GM06990 (cell line): ENCODE data around the gene CRACDL.

Experiments
- DNase-seq: peaks from one replicate; pipeline ENCODE4 v3.0.0-alpha.2; 2011; ENCODE audit not compliant: insufficient read length; ENCODE audit errors: extremely low read depth
- H3K27me3 ChIP-seq: replicated peaks from 2 replicates; pipeline ENCODE4 v1.6.0; 2011; ENCODE audit warnings: low read length; ENCODE audit not compliant: control insufficient read depth, insufficient read depth
- H3K36me3 ChIP-seq: 2 replicates; pipeline ENCODE4 v1.5.1; 2011; ENCODE audit warnings: low read length; ENCODE audit not compliant: control insufficient read depth, insufficient read depth
- H3K4me3 ChIP-seq: replicated peaks from 2 replicates; pipeline ENCODE4 v1.5.1; 2011; ENCODE audit warnings: low read depth, mild to moderate bottlenecking, control low read depth, low read length
- TF ChIP-seq, protein P1 (sequence below): IDR thresholded peaks from 2 replicates; pipeline ENCODE4 v1.5.1; 2011; ENCODE audit warnings: low read length, control low read depth, mild to moderate bottlenecking, inconsistent platforms; ENCODE audit not compliant: insufficient read depth, poor library complexity, severe bottlenecking

Gene CRACDL

DNA sequence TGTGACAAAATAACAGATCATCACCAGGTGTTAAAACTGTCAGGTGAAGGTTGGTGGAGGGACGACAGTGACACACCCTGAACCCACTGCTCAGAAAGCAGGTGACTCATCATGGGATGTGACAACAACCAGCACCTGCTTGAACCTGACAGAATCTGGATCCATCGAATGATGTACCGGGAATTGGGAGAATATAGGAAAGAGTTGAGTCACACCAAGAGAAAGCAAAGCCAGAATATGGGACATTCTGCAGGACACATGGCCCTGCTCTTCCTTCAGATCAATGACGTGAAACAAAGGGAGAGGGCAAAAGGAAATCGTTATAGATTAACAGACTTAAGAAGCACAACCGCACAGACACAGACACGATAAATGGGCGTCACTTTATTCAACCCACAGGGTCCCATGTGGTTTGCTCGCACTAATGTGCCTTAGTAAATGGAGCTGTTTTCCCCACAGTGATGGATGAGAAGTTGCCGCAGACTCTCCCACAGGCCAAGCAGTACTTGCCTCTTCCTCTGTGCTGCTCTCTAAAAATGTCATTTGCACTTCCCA, 100.1 kb downstream of the CRACDL start:
- DNase-seq: no peak
- Histone ChIP-seq H3K27me3 (no peaks in the 10 kb centered on the region; the same call in 1 of the 2 replicates), H3K36me3 (no peaks in the 10 kb centered on the region), H3K4me3 (no peak overlapping the region)
- TF ChIP-seq, protein P1, sequence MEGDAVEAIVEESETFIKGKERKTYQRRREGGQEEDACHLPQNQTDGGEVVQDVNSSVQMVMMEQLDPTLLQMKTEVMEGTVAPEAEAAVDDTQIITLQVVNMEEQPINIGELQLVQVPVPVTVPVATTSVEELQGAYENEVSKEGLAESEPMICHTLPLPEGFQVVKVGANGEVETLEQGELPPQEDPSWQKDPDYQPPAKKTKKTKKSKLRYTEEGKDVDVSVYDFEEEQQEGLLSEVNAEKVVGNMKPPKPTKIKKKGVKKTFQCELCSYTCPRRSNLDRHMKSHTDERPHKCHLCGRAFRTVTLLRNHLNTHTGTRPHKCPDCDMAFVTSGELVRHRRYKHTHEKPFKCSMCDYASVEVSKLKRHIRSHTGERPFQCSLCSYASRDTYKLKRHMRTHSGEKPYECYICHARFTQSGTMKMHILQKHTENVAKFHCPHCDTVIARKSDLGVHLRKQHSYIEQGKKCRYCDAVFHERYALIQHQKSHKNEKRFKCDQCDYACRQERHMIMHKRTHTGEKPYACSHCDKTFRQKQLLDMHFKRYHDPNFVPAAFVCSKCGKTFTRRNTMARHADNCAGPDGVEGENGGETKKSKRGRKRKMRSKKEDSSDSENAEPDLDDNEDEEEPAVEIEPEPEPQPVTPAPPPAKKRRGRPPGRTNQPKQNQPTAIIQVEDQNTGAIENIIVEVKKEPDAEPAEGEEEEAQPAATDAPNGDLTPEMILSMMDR: no peak

- H3K27me3 ChIP-seq: no peaks in the 10 kb centered on the region; the same call in 1 of the 2 replicates
- H3K36me3 ChIP-seq: no peaks in the 10 kb centered on the region
- DNase-seq: no peak
- TF ChIP-seq, protein P1: no peak
- no peak overlapping the region for H3K4me3 ChIP-seq
These were observed 102.1 kb downstream of the CRACDL start for GRCh38 chr2:98833917-98834263.

DNA sequence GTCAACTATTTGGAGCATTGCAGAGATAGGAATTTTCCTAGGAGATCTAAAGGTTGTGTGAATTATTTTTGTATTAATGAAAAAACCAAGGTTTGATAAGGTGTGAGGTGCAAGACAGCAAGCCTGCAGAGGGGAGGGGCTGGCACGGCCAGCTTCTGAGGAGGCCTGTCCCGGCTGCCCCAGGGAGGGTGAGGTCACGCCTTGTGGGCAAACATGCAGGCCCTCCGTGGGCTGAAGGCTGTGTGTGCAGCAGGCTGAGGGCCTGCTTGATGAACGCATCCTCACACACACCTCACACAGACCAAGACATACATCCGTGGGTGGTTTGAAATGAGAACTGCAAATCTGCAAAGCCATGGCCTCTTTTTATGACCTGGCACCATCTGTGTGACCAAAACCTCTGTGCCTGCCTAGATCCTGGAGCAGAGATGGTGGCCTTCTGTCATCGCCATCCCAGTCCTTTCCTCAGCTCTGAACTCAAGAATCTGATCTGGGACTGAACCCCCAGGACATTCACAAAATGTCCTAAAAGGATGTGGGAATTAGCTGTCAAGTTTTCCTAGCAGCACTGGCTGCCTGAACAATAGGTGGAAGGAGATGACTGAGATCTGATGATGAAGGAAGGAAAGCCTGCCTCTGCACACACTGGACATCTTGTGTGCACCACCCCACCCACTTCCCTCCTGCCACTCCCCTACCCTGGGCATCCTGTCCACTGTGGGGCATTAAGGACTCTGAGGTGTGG, 102.7 kb downstream of the CRACDL start:
- Histone ChIP-seq H3K4me3 (no peak overlapping the region), H3K27me3 (no peaks in the 10 kb centered on the region), H3K36me3 (no peaks in the 10 kb centered on the region)
- TF ChIP-seq, protein P1: no peak
- DNase-seq: no peak

DNA sequence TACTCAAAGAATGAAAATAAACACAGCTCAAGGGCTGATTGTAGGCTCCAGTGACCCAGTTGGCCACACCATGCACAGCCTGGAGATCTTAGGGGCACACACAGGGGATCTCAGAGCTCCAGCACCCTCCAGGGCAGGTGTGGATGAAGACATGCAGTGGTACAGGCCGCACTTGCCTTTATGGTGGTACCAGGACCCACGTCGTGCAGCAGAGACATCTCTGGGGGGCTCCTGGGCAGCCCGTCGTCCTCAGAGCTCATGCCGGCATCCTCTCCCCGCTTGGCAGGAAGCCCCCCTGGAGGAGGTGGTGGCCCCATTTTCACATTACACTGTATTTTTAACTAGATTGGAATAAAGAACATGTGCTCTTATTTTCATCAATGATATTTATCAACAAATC, 103.9 kb downstream of the CRACDL start:
- H3K4me3 ChIP-seq: no peak overlapping the region
- TF ChIP-seq, protein P1: no peak
- H3K36me3 ChIP-seq: no peaks in the 10 kb centered on the region
- no peaks in the 10 kb centered on the region for H3K27me3 ChIP-seq
- DNase-seq: no peak

GRCh38 chr2:98830571-98831145, 105.4 kb downstream of the CRACDL start:
- no peak overlapping the region for H3K4me3 ChIP-seq
- no peaks in the 10 kb centered on the region for H3K36me3 ChIP-seq
- DNase-seq: no peak
- TF ChIP-seq, protein P1: no peak
- H3K27me3 ChIP-seq: no peaks in the 10 kb centered on the region
